HG02970 (cell line): ENCODE measurements around the gene SLC7A9.
"Not testable (repeated sequence)": the region's sequence is repeated elsewhere in the genome, so short reads cannot be mapped to it uniquely, and the experiment has no call there.

Experiments
- ATAC-seq: cut with Tn5 transposase; IDR thresholded peaks from one replicate; pipeline ENCODE4 v1.9.1; 2021; ENCODE audit warnings: mild to moderate bottlenecking, moderate library complexity, moderate number of reproducible peaks; ENCODE audit not compliant: unreplicated experiment, low FRiP score

The SLC7A9 gene

DNA sequence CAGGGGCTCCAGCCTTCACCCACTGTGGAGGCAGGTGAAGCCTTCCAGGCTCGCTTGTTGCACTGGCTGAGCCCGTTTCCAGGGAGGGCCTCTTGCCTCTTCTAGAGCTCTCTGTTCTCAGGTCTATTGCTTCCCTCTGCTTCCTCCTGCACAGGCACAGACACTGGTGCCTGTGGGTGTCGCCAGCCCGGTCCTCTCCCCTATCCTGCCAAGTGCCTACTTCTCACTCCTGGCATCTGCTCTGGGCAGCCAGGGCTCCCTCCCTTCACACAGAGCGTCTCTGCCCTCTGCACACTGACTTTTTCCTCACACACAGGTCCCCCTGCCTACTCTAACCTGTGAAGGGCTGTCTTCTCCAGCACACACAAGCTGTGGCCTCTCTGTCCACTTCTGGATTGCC lies 60.3 kb downstream of the SLC7A9 start:
- ATAC-seq, result no peak

DNA sequence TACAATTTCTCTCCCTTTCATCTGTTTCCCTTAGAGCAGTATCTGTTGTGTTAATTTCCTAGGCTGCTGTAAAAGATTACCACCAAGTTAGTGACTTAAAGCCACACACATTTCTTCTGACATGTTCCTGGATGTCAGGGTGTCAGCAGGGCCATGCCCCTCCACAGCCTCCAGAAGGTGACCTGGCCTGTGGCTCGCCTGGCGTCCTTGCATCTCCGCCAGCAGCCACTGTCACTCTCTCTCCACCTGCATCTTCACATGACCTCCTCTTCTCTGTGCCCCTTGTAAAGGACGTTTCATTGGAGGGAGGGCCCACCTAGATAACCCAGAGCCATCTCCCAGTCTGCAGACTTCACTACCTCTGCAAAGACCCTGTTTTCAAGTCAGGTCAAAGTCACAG lies 61.3 kb downstream of the SLC7A9 start:
- ATAC-seq, result no peak

DNA sequence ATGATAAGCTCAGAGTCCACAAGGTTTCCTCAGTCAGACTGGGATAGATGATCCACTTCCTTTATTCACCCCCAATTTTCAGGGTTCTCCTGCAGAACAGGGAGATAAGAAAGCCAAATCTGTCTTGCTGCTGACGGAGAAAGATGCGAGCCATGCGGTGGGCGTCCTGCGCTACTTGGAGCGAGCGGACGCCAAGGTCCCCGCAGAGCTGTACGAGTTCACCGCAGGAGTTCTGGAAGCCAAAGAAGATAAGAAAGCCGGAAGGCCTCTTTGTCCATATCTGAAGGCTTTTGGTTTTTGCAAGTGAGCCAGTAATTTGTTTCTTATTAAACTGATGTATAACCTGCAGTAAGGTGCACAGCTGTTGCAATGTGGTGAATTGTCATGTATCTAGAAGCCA lies 66.7 kb downstream of the SLC7A9 start:
- ATAC-seq, result no peak

DNA sequence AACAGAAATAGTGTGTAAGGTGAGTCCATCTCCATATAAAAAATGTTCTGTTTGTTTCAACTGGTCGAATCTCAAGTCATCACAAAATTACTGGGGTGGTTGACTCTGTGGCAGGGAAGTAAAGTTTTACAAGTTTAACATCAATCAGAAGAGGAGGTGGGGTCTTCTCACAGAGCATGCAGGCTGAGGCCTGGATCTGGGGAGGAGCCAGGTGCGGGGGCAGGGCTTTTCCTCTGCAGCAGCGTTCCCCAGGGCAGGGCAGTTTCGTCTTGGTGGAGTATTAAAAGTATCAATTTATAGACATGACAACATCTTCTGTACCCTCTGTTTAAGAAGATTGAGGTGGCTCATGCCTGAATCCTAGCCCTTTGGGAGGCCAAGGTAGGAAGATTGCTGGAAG lies 68.8 kb downstream of the SLC7A9 start:
- no peak for ATAC-seq

DNA sequence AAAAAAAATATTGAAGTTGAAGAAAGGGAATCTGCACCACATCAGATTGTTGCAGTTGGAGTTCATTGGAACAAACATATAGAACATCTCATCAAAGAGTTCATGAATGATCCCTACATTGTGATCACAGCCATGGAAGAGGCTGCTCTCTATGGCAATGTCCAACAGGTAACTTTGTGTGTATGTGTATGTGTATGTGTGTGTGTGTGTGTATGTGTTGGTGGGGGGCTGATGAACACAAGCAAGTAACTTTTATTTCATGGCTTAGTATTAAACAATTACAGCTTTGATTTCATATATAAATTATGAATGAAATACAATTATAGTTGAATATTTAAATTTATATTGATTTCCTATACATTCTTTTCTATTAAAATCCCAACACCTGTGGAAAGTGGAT lies 69.4 kb downstream of the SLC7A9 start:
- ATAC-seq, result no peak

DNA sequence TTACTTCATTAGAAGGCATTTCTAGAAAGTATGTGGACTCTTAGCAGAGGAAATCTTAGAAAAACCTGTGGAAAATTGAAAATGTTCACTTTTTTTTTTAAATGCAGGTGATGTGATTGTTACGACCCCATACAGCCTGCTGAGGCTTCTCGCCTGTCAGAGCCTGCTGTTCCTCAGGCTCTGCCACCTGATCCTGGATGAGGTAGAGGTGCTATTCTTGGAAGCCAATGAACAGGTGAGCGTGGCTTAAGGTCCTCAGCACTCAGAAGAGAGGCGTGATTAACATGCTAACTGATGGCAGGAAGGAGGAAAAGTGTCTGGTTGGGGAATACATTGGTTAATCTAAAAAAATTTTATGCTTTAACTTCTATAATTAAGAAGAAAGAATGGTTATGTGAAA lies 71.4 kb downstream of the SLC7A9 start:
- ATAC-seq, result no peak

DNA sequence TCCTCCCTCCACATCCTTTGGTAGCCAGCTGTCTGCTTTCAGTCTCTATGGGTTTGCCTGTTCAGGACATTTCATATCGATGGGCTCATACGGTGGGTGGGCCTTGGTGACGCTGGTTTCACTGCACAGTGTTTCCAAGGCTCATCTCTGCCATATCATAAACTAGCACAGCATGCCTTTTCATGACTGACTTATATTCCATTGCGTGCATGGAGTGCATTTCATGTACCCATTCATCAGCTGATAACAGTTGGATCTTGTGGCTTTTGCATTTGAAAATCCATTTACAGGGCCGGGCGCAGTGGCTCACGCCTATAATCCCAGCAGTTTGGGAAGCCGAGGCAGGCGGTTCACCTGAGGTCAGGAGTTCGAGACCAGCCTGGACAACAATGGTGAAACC lies 80.1 kb downstream of the SLC7A9 start:
- ATAC-seq, result no peak

DNA sequence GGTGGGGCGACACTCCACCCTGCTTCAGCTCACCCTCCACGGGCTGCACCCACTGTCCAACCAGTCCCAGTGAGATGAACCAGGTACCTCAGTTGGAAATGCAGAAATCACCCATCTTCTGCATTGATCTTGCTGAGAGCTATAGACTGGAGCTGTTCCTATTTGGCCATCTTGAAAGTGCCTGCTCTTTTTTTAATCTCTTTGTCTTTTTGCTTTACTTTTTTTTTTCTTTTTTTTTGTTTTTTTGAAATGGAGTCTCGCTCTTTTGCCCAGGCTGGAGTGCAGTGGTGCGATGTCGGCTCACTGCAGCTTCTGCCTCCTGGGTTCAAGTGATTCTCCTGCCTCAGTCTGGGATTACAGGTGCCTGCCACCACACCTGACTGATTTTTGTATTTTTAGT lies 81.7 kb downstream of the SLC7A9 start:
- not testable (repeated sequence) for ATAC-seq

DNA sequence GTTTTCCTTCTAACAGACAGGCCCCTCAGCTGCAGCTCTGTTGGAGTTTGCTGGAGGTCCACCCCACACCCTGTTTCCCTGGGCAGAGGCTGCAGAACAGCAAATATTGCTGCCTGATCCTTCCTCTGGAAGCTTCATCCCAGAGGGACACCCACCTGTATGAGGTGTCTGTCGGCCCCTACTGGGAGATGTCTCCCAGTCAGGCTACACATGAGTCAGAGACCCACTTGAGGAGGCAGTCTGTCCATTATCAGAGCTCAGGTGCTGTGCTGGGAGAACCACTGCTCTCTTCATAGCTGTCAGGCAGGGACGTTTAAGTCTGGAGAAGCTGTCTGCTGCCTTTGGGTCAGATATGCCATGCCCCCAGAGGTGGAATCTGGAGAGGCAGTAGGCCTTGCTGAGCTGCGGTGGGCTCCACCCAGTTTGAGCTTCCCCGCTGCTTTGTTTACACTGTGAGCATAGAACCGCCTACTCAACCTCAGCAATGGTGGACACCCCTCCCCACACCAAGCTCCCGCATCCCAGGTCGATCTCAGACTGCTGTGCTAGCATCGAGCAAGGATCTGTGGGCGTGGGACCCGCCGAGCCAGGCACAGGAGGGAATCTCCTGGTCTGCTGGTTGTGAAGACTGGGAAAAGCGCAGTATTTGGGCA lies 82.3 kb downstream of the SLC7A9 start:
- not testable (repeated sequence) for ATAC-seq

DNA sequence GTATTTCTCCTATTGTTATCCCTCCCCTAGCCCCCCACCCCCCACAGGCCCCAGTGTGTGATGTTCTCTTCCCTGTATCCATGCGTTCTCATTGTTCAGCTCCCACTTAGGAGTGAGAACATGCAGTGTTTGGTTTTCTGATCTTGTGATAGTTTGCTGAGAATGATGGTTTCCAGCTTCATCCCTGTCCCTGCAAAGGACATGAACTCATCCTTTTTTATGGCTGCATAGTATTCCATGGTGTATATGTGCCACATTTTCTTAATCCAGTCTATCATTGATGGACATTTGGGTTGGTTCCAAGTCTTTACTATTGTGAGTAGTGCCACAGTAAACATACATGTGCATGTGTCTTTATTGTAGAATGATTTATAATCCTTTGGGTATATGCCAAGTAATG lies 87.5 kb downstream of the SLC7A9 start:
- ATAC-seq, result not testable (repeated sequence)

DNA sequence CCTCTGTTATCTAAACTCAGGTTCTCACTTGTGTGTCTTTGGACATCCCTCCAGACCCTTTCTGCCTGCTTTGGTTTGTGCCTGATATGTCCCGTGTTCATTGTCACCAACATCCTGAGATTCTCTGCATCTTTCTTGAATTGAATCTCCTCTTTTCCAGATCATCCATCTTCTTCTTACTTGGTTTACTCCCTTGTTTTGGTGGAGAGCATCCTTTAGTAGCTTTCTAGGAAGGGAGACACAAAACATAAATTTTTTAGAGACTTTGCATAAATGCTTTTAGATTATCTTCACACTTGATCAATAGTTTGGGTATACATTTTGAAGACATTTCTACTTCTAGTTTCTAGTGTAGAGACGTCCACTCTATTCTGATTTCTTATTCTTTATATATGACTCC lies 88.3 kb downstream of the SLC7A9 start:
- ATAC-seq, result no peak
